Astrocyte (in vitro differentiated cells and primary cell): ENCODE results near the gene BET1.

ENCODE experiments used
- CTCF ChIP-seq: IDR thresholded peaks from 2 replicates; pipeline ENCODE4 v1.5.1; 2011; ENCODE audit warnings: low read depth, mild to moderate bottlenecking, inconsistent platforms, low read length, moderate library complexity; ENCODE audit not compliant: insufficient read depth
- EZH2 ChIP-seq: IDR thresholded peaks from 2 replicates; pipeline ENCODE4 v1.6.1; 2012; ENCODE audit warnings: mild to moderate bottlenecking, low read length, inconsistent platforms; ENCODE audit not compliant: insufficient read depth

DNA sequence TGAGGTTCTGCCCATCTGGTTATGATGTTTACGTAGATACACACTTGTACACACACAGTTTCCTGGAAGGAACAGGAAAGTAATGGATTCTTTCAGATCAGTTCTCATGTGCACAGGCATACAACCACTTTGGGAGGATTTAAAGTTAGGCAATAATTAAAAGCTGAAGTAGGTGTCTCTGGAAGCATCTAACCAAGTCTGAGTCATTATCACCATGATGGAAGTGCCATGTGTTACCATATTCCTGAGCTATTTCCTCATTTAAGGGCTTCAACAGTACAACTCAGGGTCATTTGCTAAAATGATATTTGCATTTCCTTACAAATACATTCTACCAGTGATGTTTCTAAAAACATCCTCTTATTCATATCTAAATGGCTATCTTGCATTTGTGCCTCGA is 41.4 kb upstream of the BET1 start:
- TF ChIP-seq EZH2 (no peak), CTCF (no peak)
